ENCODE data around the gene SMOC2.

Gene SMOC2

GRCh38 chr6:168448243-168448855 lies 7.4 kb downstream of the SMOC2 start:
- no peak for DNase-seq

DNA sequence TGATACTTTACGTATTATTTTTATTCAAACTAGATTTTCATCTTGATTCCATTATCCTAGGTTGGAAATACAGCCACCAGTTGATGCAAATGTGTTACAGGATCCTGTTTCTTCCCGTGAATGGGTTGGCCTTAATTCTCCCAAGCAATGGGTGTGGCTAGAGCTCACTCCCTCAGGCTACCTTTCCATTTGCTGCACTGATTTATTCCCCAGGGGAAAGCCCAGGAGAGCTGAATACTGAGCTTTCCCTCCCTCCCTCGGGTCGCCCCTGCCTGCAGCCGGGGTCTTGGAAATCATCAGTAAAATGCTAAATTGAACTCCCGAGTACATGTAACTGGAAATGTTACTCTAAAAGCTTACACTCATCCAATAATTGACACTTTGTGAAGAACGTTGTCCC lies 9.9 kb downstream of the SMOC2 start:
- no peak for DNase-seq

DNA sequence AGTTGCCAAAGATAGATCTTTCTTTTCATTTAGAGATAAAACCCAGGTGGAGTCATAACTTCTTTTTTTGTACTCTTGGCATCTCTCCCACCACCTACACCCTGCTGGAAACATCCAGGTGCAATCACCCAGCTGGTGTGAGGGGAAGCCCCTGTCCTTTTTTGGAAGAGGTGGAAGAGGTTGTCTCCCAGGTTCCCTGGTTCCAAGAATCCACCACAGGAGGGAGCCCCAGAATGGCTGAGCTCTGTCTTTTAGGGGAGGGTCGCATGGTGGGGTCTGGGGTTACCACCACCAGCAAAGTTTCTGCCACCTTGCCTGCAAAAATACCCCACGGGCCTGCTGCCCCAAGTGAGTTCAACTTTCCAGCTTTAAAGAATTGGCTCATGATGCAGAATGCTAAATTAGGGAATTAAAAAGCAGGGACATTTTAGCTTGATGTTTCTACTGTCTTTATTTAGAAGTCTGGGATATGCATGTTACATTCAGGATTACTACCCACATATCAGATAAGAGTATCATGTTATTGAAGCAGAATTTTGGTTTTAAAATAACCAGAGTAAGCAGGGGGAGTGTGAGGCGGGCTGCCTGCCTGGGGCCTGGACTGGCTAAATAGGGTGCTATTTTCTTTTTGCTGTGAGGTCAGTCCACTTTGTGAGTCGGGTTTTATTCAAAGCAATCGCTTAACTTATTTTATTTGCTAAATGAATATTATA lies 11.0 kb downstream of the SMOC2 start:
- DNase-seq = no peak

DNA sequence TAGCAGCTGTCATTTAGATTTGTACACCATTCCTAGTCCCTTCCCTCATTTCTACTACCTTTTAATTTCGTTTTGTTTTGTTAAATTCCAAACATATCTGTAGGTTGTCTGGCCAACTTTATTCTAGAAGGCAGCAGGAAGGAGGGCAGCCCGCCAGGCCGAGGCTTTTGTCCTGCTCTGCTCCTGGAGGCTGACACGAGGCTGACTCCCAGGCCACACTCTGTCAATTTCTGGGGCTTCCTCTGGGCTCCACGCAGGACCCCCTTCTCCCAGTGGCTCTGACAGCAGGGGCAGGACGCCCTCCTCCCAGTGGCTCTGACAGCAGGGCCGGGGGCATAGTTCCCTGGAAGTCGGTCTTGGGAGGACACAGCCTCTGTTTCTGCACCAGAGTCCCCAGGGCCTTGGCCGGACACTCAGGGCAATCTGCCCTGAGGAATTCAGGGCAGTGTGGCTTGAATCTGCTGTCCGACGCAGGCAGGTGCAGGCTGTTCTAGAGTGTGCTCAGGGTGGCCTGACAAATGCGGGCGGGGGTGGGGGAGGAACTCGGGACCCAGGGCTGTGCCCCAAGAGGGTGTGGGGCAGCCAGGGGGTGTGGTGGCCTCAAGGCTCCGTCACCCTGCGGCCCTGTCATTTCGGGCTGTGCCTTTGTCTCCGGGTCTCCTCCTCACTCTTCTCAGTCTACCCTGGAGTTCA lies 11.8 kb downstream of the SMOC2 start:
- no peak for DNase-seq

DNA sequence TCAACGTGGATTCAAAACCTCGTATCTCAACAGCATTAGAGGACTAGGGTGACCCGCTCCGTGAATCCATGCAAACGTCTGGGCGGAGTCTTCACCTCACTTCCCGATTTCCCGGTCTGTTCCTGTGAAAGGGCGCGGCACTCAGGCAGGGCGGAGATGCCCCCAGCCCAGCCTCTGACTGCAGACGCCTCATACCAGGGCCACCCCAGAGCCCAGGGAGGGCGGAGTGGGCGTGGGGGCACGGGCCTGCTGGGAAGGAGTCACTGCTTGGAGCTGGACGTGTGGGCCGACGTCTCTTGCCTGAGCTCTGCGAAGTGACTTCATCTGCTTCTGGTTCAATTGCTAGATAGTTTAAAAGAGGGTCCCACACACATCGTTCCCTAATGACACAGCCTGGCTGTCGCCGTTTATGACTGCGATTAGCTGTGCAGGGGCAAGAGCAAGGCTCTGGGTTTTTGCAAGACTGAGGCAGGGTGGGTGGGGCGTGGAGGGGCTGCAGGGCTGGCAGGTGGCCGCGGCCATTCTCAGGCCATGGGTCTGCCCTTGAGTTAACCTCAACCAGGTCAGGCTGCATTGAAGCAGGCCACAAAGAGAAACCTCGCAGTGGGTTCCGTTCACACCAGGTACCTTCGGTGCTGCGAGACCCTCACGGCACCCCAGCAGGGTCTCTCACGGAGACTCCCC lies 15.0 kb downstream of the SMOC2 start:
- no peak for DNase-seq

DNA sequence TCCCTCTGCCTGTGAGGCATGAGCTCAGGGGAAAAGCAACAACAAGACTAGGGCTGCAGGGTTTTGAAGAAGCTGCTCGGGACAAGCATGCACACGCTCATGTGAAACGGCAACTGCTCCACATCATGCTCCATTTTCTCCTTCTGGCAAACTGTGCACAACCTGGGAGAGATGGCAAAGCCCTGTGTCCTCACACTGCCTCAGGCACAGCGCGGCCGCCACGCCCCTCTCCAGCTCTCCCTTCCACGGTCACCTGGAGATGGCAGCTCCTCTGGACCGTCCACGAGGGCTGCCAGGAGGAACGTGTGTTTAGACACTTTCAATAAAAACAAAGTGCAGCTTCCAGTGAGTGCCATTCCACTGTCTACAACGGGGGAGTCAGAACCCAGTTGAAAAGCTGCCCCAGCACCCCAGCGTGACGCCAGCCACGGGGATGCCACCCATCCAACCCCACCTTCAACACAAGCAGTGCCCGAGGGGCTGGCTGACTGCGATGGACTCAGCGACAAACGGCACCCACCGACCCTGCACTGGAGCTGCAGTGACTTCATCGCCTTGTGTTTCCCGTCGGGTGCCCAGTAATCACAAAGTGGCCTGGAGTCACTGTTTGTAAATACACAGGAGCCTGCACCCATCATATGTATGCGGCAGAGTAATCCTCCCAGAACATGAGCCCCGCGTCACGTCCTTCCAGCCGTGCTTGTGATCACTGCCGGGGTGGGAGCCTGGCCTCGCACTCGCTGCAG lies 16.1 kb downstream of the SMOC2 start:
- DNase-seq = no peak

GRCh38 chr6:168457653-168457934 lies 16.6 kb downstream of the SMOC2 start:
- DNase-seq = no peak

DNA sequence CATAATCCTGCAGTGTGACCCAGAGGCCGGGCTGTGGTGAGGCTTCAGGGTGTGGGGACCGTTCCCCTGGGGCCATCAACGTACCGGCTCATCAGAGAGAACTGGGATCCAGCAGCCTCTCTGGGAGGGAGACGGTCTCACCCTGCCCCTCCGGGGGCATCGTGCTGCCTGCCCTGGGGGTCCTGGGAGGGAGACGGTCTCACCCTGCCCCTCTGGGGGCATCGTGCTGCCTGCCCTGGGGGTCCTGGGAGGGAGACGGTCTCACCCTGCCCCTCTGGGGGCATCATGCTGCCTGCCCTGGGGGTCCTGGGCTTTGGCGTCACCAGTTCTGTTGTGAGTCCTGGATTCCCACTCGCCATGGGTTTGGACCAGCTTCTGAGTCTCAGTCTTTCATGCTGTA lies 17.1 kb downstream of the SMOC2 start:
- no peak for DNase-seq

DNA sequence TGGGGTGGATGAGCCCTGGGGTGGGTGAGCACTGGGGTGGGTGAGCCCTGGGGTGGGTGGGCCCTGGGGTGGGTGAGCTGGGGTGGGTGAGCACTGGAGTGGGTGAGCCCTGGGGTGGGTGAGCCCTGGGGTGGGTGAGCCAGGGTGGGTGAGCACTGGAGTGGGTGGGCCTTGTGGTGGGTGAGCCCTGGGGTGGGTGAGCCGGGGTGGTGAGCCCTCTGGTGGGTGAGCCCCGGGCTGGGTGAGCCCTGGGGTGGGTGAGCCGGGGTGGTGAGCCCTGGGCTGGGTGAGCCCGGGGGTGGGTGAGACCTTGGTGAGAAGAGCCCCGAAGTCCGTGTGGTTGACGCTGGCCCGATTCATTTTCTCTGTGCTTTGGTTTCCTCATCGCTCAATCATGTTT lies 18.6 kb downstream of the SMOC2 start:
- DNase-seq = no peak

GRCh38 chr6:168462289-168462853 lies 21.4 kb downstream of the SMOC2 start:
- no peak for DNase-seq

- no peak for DNase-seq
Measured at GRCh38 chr6:168464546-168464945, 23.6 kb downstream of the SMOC2 start.

- no peak for DNase-seq
Measured at GRCh38 chr6:168468045-168468444, 27.1 kb downstream of the SMOC2 start.

- no peak for DNase-seq
Measured at GRCh38 chr6:168469521-168469920, 28.5 kb downstream of the SMOC2 start.

GRCh38 chr6:168469926-168470325 lies 28.9 kb downstream of the SMOC2 start:
- no peak for DNase-seq

GRCh38 chr6:168472363-168472762 lies 31.4 kb downstream of the SMOC2 start:
- no peak for DNase-seq

- no peak for DNase-seq
Measured at GRCh38 chr6:168473197-168473596, 32.2 kb downstream of the SMOC2 start.

DNA sequence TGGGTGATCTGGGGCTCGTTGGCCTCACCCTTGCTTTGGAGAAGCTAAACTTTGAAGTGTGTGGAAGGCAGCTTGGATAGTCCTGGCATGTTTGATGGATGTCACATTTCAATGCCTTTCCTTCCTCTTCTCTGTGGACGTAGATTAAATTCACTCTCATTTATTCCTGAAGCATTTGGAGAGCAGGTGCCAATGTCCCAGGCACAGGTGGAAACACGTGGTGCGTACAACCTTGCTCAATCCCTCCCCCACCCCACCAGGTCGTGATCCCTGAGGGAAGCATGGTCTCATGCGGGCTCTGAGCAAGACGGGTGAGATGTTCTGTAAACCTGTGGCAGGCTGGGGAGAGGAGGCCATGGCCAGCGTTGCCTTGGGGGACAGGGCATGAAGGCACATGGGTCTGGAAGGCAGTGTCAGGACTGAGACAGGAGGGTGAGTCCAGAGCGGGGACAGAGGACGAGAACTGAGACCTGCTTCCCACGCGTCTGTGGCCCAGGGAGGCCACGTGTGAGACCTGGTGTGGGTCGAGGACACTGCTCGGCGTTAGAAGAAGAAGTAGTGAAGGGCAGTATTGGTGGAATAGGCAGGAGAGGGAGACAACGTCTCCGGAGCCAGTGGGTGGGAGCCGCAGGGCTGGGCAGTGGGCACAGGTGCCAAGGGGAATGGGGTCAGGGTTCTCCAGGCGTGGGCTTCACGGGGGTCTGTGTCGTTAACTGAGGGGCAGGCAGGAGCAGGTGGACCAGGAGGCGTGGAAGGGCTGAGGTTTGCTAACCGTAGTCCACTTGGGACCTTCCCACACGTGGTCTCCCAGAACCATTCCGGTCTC lies 34.4 kb downstream of the SMOC2 start:
- no peak for DNase-seq

- no peak for DNase-seq
Measured at GRCh38 chr6:168479421-168479820, 38.4 kb downstream of the SMOC2 start.

GRCh38 chr6:168480481-168480880 lies 39.5 kb downstream of the SMOC2 start:
- no peak for DNase-seq

GRCh38 chr6:168485818-168486217 lies 44.8 kb downstream of the SMOC2 start:
- no peak for DNase-seq

DNA sequence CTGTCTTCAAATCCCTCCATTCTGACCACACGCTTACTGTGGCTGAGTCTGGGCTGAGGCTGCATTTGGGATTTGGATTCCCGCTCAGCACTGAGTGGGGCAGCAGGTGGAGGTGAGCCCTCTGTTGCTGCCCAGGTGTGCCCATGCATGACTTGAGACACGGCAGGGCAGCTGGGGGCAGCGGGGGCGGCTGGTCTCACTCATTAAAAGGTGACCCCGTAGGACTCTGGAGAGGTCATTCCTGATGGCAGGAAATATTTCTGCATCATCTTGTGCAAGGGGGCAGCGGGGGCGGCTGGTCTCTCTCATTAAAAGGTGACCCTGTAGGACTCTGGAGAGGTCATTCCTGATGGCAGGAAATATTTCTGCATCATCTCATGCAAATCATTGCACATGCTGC lies 49.8 kb downstream of the SMOC2 start:
- no peak for DNase-seq

GRCh38 chr6:168493976-168494375 lies 53.0 kb downstream of the SMOC2 start:
- no peak for DNase-seq

Data from activated T-cell treated with anti-CD3 and anti-CD28 coated beads, Interleukin-2, amount 50 U/mL, for 1 hour (primary cell).